Stimulated activated CD8-positive, alpha-beta memory T cell treated with anti-CD3 and anti-CD28 coated beads, Interleukin-12 subunit alpha, Interleukin-12 subunit beta, amount 100 ng/mL, for 4 hours (primary cell): ENCODE data around the gene CNTN6.

Source experiments
- DNase-seq: peaks from one replicate; pipeline ENCODE4 v3.0.0-alpha.2; 2020; ENCODE audit warnings: low read depth

The CNTN6 gene

DNA sequence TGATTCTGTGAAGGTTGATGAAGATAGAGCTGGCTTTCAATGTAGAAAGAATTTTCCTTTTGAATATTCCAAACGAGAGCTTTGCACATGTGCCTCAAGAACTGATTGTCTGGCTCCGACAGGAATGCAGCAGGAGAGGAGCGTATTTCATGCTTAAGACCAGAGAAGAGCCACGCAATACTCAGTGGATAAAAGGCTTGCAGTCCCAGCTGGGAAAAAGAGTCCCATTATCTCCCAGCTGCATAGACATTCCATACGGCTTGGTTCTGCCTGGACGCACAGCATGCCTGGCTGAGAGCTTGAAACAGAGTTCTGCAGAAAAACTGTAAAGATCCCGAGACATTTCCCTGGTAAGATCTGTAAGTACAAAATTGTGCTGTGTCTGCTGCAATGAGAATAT, at the start of gene CNTN6:
TSS of gene CNTN6 (plus strand) at position 254 of the 400 bp plus-strand sequence. CDS start 54,985 bp downstream, outside the sequence.
- no peak for DNase-seq

GRCh38 chr3:1048558-1048957, 44.3 kb upstream of the CNTN6 start:
- no peak for DNase-seq

- DNase-seq = no peak
Measured at GRCh38 chr3:1055870-1056269, 37.0 kb upstream of the CNTN6 start.

GRCh38 chr3:1056744-1057143, 36.1 kb upstream of the CNTN6 start:
- DNase-seq = no peak

- DNase-seq = no peak
Measured at GRCh38 chr3:1057436-1057835, 35.4 kb upstream of the CNTN6 start.

GRCh38 chr3:1068985-1069384, 23.8 kb upstream of the CNTN6 start:
- no peak for DNase-seq

- no peak for DNase-seq
Measured at GRCh38 chr3:1072041-1072440, 20.8 kb upstream of the CNTN6 start.

GRCh38 chr3:1079662-1080061, 13.2 kb upstream of the CNTN6 start:
- no peak for DNase-seq

GRCh38 chr3:1082108-1082507, 10.7 kb upstream of the CNTN6 start:
- no peak for DNase-seq

- DNase-seq = no peak
Measured at GRCh38 chr3:1087066-1087560, 5.7 kb upstream of the CNTN6 start.

DNA sequence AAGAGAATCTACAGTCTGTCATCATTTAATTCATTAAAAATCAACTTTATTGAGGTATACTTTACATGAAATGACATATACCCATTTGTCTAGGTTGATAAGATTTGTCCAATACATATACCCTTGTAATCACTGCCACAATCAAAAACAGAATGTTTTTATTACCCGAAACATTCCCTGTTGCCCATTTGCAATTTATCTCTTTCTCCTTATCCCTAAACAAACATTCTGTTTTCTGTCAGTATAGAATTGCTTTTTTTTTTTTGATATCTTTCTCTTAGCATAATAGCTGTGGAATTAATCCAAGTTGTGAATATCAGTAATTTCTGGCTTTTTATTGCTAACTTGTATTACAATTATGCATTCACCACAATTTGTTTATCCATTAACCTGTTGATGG, 4.3 kb upstream of the CNTN6 start:
- DNase-seq = no peak

GRCh38 chr3:1091286-1091685, 1.5 kb upstream of the CNTN6 start:
- no peak for DNase-seq

DNA sequence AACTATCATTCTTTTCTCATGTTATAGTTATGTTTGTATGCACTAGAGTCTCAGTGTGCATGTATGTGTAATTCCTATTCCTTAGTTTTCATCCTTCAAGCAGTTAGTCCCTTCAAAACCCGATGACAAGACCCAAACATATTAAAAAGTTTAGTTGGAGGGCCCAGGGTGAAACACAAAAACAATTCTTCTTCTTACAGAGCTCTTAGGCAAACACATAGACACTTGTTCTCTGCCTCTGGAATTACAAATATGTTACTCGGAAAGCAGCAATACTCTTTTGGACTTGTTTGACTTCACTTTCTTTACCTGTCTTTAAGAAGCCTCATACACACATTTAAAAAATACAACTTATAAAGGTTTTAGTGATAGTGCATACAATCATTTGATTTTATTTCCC, 763 bp upstream of the CNTN6 start:
- DNase-seq = no peak

DNA sequence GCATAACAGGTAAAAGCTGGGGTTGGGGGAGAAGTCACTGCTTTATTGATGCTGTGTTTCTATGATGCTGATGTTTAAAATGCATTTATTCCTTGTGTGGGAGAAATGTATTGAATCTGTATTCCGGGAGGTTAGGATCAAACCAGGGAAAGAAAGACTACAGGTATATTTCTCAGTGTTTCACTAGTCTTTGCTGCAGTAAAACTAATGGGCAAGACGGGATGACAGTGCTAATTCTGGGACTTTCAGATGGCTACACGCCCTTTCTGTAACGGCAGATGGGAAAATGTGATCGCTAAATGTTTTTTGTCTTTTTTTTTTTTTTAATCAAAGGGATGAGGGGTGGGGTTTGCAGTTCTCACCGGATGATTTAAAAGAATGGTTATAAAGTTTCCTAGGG, 393 bp downstream of the CNTN6 start:
- DNase-seq = no peak

DNA sequence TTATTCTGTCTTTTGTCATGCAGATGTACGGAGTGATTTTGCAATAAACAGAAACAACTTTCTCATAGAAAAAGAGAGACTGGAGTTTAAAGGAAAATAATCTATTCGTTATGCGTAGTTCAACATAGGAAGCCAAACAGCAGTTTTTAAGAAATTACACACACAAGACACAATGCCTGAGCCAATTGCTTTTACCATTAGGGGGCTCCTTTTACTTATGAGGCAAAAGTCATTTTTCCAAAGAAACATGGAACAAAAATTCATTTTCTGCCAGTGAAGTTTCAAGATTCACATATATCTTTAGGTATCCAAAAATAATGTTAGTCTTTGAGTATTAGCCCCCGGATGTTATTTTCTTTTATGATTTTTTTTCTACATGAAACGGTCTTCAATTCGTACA, 10.7 kb downstream of the CNTN6 start:
- no peak for DNase-seq

DNA sequence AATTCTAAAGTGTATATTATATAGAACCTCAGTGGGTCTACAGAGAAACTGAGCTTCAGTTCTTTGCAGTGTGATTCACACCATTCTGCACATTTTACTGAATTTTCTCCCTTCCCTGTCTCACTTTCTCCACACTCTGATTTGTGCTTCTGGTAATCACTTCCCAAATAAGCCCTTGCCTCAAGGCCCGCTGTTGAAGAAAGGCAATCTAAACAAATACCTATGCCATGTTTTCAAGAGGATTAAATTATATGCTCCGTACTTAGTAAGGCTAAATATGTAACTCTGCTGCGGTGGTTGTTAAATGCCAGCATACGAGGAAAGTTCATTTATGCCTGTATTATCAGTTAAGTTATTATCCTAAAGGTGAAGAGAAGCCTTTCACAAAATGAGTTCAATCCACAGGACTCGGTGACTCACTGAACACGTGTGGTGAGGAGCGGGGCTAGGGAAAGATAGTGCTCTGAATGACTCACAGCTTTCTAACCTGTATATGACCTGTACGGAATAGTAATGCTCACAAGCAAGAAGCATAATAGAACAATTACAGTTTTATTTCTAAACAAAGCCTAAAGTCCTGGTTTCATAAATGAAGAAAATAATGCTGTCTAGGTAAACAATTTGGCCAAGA, 25.1 kb downstream of the CNTN6 start:
- no peak for DNase-seq

DNA sequence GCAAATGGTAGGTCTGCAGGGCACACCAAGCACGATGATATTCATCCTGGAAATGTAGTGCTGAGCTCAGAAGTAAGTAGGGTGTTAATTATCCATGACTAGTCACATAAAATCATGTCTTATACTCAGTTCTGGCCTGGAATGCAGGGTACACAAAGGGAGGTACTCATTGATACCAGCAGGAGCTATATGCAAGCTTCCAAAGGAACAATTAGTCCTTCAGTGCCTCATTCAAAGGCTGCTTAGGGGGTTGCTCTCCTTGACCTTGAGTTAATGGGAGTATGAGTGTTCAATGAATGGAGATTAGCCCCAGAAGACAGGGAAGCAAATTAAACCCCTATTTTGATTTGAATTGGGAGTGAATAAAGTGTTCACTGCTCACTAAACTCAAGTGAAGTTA, 38.3 kb downstream of the CNTN6 start:
- DNase-seq = no peak

DNA sequence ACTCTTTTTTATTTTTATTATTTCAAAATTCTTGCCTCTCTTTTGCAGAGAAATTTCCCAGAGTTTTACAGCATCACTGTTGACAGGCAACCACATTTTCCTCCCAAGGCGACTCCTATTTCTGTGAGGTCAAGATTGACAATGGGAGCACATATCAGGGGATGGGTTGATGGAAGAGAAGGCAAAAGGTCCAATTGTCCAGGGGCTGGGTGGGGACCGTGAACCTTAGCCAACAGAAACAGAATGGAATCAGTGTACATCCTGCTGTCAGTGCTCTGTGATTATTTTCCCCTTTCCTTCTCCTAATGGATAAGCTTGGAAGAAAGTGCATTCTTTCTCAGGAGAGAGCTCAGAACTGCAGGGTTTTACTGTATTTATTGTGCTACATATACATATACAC, 42.4 kb downstream of the CNTN6 start:
- DNase-seq = no peak

DNA sequence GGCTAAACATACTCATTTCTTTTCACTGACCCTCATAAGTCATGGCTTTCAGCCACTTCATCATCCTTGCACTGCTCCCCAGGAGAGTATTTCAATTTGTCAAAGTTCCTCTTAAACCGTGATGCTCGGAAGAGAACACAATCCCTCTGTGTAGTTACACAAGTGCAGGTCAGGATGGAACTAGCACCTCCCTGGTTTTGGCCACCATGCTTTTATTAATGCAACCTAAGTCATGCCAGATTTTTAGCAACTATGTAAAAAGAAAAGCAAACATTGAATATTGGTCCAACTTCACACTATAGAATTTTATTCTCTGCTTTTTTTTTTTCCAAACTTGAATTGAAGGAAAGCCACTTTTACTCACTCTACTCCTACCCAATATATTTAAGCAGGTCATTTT, 45.2 kb downstream of the CNTN6 start:
- DNase-seq = no peak

GRCh38 chr3:1139071-1139470, 46.2 kb downstream of the CNTN6 start:
- no peak for DNase-seq

GRCh38 chr3:1147326-1147725, 54.5 kb downstream of the CNTN6 start:
- no peak for DNase-seq

GRCh38 chr3:1147819-1148218, 55.0 kb downstream of the CNTN6 start:
- DNase-seq = no peak

- no peak for DNase-seq
Measured at GRCh38 chr3:1164101-1164500, 71.3 kb downstream of the CNTN6 start.

- no peak for DNase-seq
Measured at GRCh38 chr3:1171320-1171719, 78.5 kb downstream of the CNTN6 start.

GRCh38 chr3:1172644-1173043, 79.8 kb downstream of the CNTN6 start:
- DNase-seq = no peak
